HG03565 (cell line): ENCODE results near the gene SLC16A7.

ENCODE experiments used
- ATAC-seq: cut with Tn5 transposase; IDR thresholded peaks from one replicate; pipeline ENCODE4 v1.9.1; 2021; ENCODE audit warnings: mild to moderate bottlenecking, moderate library complexity; ENCODE audit not compliant: unreplicated experiment

Gene SLC16A7

DNA sequence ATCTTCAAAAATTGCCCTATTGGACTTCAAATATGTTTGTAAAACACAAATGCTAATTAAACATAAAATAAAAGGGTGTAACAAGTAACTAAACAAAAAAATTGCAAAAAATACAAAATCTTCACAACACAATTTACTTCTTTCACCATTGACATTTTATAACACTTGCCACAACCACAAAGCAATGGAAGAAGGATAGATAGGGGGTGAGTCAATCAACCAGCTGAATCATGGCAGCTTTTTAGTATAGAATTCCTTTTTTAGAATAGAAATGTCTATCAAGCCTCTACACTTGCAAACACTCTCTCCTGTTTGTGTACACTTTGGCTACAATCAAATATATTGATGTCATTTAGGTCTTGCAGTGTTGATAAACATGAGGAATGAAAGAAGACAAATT lies 232.7 kb downstream of the SLC16A7 start:
- ATAC-seq = no peak

GRCh38 chr12:59833408-59833807 lies 237.6 kb downstream of the SLC16A7 start:
- ATAC-seq = no peak

DNA sequence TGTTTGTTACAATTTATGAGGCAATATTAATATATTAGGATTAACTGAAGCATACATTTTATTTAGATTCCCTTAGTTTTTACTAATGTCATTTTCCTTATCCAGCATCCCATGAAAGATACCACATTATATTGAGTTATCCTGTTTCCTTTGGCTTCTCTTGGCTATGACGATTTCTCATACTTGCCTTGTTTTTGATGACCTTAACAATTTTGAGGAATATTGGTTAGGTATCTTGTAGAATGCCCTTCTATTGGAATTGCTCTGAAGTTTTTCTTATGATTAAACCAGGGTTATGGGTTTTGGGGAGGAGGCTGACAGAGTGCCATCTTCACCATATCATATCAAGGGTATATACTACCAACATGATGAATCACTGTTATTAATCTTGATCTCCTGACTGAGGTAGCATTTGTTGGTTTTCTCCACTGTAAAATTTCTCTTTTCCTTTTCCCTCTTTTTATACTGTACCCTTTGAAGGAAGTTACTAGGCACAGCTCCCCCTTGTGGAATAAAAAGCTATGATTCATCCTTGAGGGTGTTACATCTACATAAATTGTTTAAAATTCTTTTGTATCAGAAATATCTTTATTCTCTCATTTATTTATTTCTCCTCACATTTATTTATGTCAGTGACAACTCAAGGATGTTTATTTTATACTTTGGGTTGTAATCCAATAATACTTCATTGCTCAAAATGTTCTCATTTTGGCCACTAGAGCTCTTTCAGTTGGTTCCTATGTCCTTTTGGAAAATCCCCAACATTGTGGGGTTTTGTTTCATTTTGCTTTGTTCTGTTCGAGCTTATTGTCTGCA lies 239.0 kb downstream of the SLC16A7 start:
- ATAC-seq = no peak
